Right lobe of liver (tissue), 6 donors: Measurements from ENCODE around the gene MAP7D1. TPM values are rescaled to one million over a fixed set of nuclear protein-coding genes. Genes with fewer than 3 reads are reported as not detected.

Experiments used
- ATAC-seq, 4 donors: fragments of 200-7000 bp; cut with Tn5 transposase; one replicate each; pipeline ENCODE4 v1.9.1; 2020; ENCODE audit warnings: mild to moderate bottlenecking in 4 of 4, moderate library complexity in 4 of 4
- DNase-seq, 3 donors: peaks; one replicate each; pipeline ENCODE4 v3.0.0-alpha.2; 2020
- H3K27ac ChIP-seq, 3 donors: fragments of 200-600 bp; one replicate each; pipeline ENCODE4 v1.8.0; 2022
- H3K27me3 ChIP-seq, 2 donors: fragments of 200-600 bp; one replicate each; pipeline ENCODE4 v1.8.0; 2022
- H3K36me3 ChIP-seq, 4 donors: fragments of 200-600 bp; sonication (generic) in 1 of 4; one replicate each; pipeline versions ENCODE4 v1.5.1 to v1.8.0; 2017 to 2022; ENCODE audit warnings: control low read depth in 1 of 4
- H3K4me1 ChIP-seq, 4 donors: fragments of 200-600 bp; sonication (generic) in 1 of 4; one replicate each; pipeline versions ENCODE4 v1.5.1 to v1.8.0; 2017 to 2022; ENCODE audit warnings: control low read depth in 1 of 4
- H3K4me3 ChIP-seq, 3 donors: fragments of 200-600 bp; one replicate each; pipeline ENCODE4 v1.8.0; 2022
- H3K9me3 ChIP-seq, 4 donors: fragments of 200-600 bp; sonication (generic) in 1 of 4; one replicate each; pipeline versions ENCODE4 v1.5.1 to v1.8.0; 2017 to 2022; ENCODE audit warnings: control low read depth in 1 of 4
- CTCF ChIP-seq, 4 donors: fragments of 200-600 bp in 3 of 4; fragments of 450-650 bp in 1 of 4; IDR thresholded peaks; one replicate each; pipeline versions ENCODE4 v1.5.1 to v1.8.0; 2016 to 2022; ENCODE audit warnings: antibody characterized with exemption in 4 of 4, mild to moderate bottlenecking in 2 of 4
- POLR2A ChIP-seq: fragments of 450-650 bp; IDR thresholded peaks from one replicate; pipeline ENCODE4 v1.6.1; 2017; ENCODE audit warnings: antibody characterized with exemption, mild to moderate bottlenecking
- WGBS: methylation state at CpG from one replicate; pipeline ENCODE4 v1.1.6; 2018; ENCODE audit warnings: low coverage, low lambda C conversion rate; ENCODE audit not compliant: insufficient coverage; ENCODE audit errors: missing lambda C conversion rate; 5-methylcytosine and 5-hydroxymethylcytosine counted together
- intact Hi-C, 2 donors: fragments of 100-400 bp; cut with DNase I; formaldehyde crosslinking; loops; one replicate each; pipeline versions ENCODE4 v1.11.2 to v1.14.1; 2022
- total RNA-seq, 6 experiments: library from RNA; depleted of rRNA in 2 of 6; stranded (reverse); fragments of >200 nt in 2 of 6; fragmentation: NEBNext Ultra II Directional in 3 of 6; extraction: Animal tissue kit (Norgen Biotek cat#: 25700) in 3 of 6; gene quantifications; one replicate each; pipeline versions ENCODE4 v1.1.0 to v1.2.4, GENCODE V29; 2016 to 2023
- donor health status: DM: no; HTN: yes; CAD: no.
- donor health status: DM: no; HTN: no; CAD: no.
- donor health status: DM: no; HTN: no; CAD: no.
- donor health status: DM: no; HTN: yes; CAD: no.
- donor health status: DM: no; HTN: yes; CAD: no.

Gene MAP7D1
- total RNA-seq, 6 experiments from 2014 or later, result 10.2 to 28.2 (median 15.8) TPM

GRCh38 chr1:36150296-36151133 is 5.4 kb upstream of the MAP7D1 start:
- 29% methylated on average over 6 of the region's 12 CpGs for WGBS
- H3K36me3 ChIP-seq, result no peaks in the 10 kb centered on the region
- TF ChIP-seq CTCF (IDR thresholded peaks at IDR 0.05), result no peak
- TF ChIP-seq POLR2A, result peak; percentile 70
- ATAC-seq (peak; percentile 75 to 85 (median 78)), DNase-seq (peak; percentile 93 to 95 (median 94))
- H3K27ac ChIP-seq, result peak overlapping the region; percentile 62 to 95 (median 81)
- intact Hi-C loops, result loop anchor here (5.0 kb wide), 1 partner anchor 37 kb away; no protein-coding TSS in a partner anchor
- H3K9me3 ChIP-seq, result no peaks in the 10 kb centered on the region
- H3K4me3 ChIP-seq, result no peak overlapping the region
- H3K4me1 ChIP-seq, result peaks cover 0 to 44% (median 13%) of the 10 kb centered on the region in 4 donors
- H3K27me3 ChIP-seq, result no peaks in the 10 kb centered on the region

- H3K36me3 ChIP-seq, result no peaks in the 10 kb centered on the region
- H3K27ac ChIP-seq, result peak overlapping the region; percentile 62 to 95 (median 81)
- intact Hi-C loops, result loop anchor here (5.0 kb wide), 1 partner anchor 36 kb away; no protein-coding TSS in a partner anchor
- no peaks in the 10 kb centered on the region for H3K9me3 ChIP-seq
- H3K4me1 ChIP-seq, result peaks cover 0 to 44% (median 13%) of the 10 kb centered on the region in 4 donors
- no peak for TF ChIP-seq CTCF (IDR thresholded peaks at IDR 0.05)
- no peak for TF ChIP-seq POLR2A
- no peak overlapping the region for H3K4me3 ChIP-seq
- no CpG with 5 or more reads among the region's 1 CpG for WGBS
- no peak for ATAC-seq
- no peak for DNase-seq
- no peaks in the 10 kb centered on the region for H3K27me3 ChIP-seq
Observed at GRCh38 chr1:36151134-36151844, 4.7 kb upstream of the MAP7D1 start.

GRCh38 chr1:36151845-36152203 is 4.1 kb upstream of the MAP7D1 start:
- ATAC-seq (no peak), DNase-seq (no peak)
- peaks cover 0 to 44% (median 13%) of the 10 kb centered on the region in 4 donors for H3K4me1 ChIP-seq
- H3K27me3 ChIP-seq, result no peaks in the 10 kb centered on the region
- peak overlapping the region; percentile 62 to 95 (median 81) for H3K27ac ChIP-seq
- TF ChIP-seq POLR2A (no peak), CTCF (IDR thresholded peaks at IDR 0.05) (no peak)
- H3K36me3 ChIP-seq, result no peaks in the 10 kb centered on the region
- WGBS, result no CpG with 5 or more reads among the region's 3 CpGs
- no peak overlapping the region for H3K4me3 ChIP-seq
- H3K9me3 ChIP-seq, result no peaks in the 10 kb centered on the region
- intact Hi-C loops, result loop anchor here (5.0 kb wide), 1 partner anchor 35 kb away; no protein-coding TSS in a partner anchor

GRCh38 chr1:36153476-36153875 is 2.5 kb upstream of the MAP7D1 start:
- TF ChIP-seq POLR2A (no peak), CTCF (IDR thresholded peaks at IDR 0.05) (no peak)
- no peak for ATAC-seq
- Histone ChIP-seq H3K27me3 (no peaks in the 10 kb centered on the region), H3K27ac (no peak overlapping the region), H3K9me3 (no peaks in the 10 kb centered on the region), H3K4me3 (no peak overlapping the region), H3K36me3 (no peaks in the 10 kb centered on the region), H3K4me1 (peaks cover 0 to 33% (median 8%) of the 10 kb centered on the region in 4 donors)
- intact Hi-C loops, result loop anchor here (5.0 kb wide), 1 partner anchor 34 kb away; no protein-coding TSS in a partner anchor
- no peak for DNase-seq
- 90% methylated on average over 3 of the region's 6 CpGs for WGBS
